Lower leg skin (tissue), 3 donors: ENCODE measurements around the gene NOL12.

Source experiments
- CTCF ChIP-seq, 3 donors: fragments of 450-650 bp; IDR thresholded peaks; one replicate each; pipeline ENCODE4 v1.5.1; 2016; ENCODE audit warnings: antibody characterized with exemption in 3 of 3, mild to moderate bottlenecking in 3 of 3, moderate library complexity in 2 of 3
- POLR2A ChIP-seq, 2 donors: fragments of 450-650 bp; IDR thresholded peaks; one replicate each; pipeline ENCODE4 v1.6.1; 2016 to 2017; ENCODE audit warnings: antibody characterized with exemption in 2 of 2, mild to moderate bottlenecking in 1 of 2, moderate library complexity in 1 of 2

GRCh38 chr22:37678372-37678771, 7.8 kb upstream of the NOL12 start:
- TF ChIP-seq POLR2A (IDR thresholded peaks at IDR 0.05) (no peak), CTCF (IDR thresholded peaks at IDR 0.05) (no peak)
